IPS-15b (cell line): ENCODE results near the gene SIMC1.

Experiments used
- H3K27me3 ChIP-seq: one replicate; pipeline ENCODE4 v1.6.1; 2013; ENCODE audit warnings: low read length; ENCODE audit not compliant: control insufficient read depth, insufficient read depth
- H3K36me3 ChIP-seq: one replicate; pipeline ENCODE4 v1.6.1; 2013; ENCODE audit warnings: low read length; ENCODE audit not compliant: control insufficient read depth, insufficient read depth
- H3K4me1 ChIP-seq: one replicate; pipeline ENCODE4 v1.6.1; 2013; ENCODE audit warnings: mild to moderate bottlenecking, low read length; ENCODE audit not compliant: control insufficient read depth, insufficient read depth
- H3K4me3 ChIP-seq: one replicate; pipeline ENCODE4 v1.5.1; 2013; ENCODE audit warnings: low read depth, low read length
- H3K9ac ChIP-seq: one replicate; pipeline ENCODE4 v1.6.1; 2013; ENCODE audit warnings: low read depth, mild to moderate bottlenecking, low read length
- H3K9me3 ChIP-seq: one replicate; pipeline ENCODE4 v1.6.1; 2013; ENCODE audit warnings: mild to moderate bottlenecking, low read length; ENCODE audit not compliant: control insufficient read depth, insufficient read depth

The SIMC1 gene

DNA sequence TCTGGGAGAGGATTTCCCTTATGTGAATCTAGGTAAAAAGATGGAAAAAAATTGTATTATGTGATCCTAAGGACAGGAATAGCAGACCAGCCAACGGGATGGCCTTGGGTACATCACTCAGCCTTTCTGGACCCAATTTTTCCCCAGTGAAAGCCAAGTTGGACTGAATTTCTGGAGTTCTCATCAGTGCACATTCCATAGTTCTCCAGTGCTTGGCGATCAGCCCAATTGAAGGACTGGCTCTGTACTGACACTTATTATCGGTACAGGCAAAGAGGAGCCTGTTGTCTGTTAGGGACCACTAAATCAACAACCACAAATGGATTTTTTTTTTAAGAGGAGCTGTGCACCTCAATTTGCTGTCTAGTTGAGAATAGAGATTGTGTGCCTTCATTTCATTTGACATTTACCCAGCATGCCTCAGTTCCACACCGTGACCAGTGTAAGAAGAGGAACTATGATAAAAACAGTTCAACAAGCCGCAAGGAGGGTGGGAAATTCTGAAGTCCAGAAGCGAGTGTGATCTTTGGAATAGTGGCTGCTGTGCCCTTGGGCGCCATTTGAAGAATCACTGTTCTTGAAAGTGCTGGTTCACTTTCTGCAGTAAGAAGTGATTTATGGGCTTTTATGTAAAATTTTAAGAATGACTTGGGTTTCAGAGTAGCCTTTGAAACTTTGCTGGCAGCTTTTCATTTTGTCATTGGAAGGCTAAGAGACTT is 135.0 kb downstream of the SIMC1 start:
- no peaks in the 10 kb centered on the region for H3K9me3 ChIP-seq
- H3K9ac ChIP-seq = no peak overlapping the region
- H3K36me3 ChIP-seq = no peaks in the 10 kb centered on the region
- H3K4me3 ChIP-seq = no peak overlapping the region
- H3K4me1 ChIP-seq = no peaks in the 10 kb centered on the region
- H3K27me3 ChIP-seq = peaks cover under 1% of the 10 kb centered on the region

DNA sequence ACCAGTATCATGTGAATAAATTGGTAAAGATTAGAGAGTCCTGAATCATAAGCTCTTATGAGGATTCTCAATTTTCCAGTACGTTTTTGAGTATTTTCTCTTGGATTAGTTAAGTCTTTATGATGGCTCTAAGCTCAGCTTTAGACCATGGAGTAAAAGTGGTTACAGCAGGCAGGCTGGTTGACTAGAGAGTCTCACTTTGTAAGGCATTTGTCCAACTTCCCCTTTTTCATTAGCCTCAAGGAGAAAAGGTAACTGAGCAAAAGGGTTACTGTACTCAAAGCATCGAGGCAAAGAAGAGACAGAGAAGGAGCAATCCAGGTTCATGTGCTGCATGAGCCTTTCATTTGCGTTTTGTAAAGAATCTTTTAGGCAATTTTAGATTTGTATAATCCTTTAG is 141.7 kb downstream of the SIMC1 start:
- peaks cover 29% of the 10 kb centered on the region for H3K36me3 ChIP-seq
- H3K4me3 ChIP-seq = no peak overlapping the region
- no peaks in the 10 kb centered on the region for H3K27me3 ChIP-seq
- no peaks in the 10 kb centered on the region for H3K4me1 ChIP-seq
- no peak overlapping the region for H3K9ac ChIP-seq
- no peaks in the 10 kb centered on the region for H3K9me3 ChIP-seq

DNA sequence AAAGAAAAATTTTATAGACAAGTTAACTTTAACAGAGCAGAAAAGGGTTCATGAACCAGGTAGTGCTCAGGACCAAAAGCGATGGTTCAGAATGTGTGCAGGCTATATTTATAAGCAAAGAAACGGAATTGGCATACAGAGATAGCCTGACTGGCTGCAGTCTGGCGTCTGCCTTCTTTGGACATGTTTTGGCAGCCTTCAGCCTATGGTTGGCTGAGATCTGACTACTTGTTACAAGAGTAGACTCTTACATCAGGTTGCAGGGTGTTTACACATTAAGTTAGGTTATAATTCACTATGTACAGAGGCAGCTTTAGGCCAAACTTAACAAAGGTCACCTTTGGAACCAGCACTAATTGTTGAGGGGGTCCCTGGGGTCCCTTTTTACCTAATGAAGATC is 143.2 kb downstream of the SIMC1 start:
- H3K4me3 ChIP-seq = no peak overlapping the region
- no peak overlapping the region for H3K9ac ChIP-seq
- peaks cover 41% of the 10 kb centered on the region for H3K36me3 ChIP-seq
- H3K27me3 ChIP-seq = no peaks in the 10 kb centered on the region
- no peaks in the 10 kb centered on the region for H3K9me3 ChIP-seq
- H3K4me1 ChIP-seq = no peaks in the 10 kb centered on the region

DNA sequence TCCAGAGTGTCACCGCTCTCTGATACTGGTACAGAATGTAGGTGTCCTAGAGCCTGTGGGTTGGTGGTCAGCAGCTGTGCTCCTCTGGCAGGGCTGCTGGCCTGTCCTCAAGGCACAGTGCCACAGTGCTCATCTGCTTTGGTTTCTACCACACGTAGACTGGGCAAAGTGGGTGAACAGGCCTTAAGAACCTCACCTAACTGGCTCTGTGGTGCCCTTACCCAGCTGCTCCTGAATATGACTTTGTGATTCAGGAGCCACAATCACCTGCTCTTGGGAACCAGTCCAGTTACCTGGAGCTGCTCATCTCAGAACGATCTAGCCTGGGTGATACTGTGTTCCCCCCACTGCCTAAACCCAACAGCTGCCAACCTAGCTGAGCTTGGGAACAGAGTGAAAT is 143.8 kb downstream of the SIMC1 start:
- Histone ChIP-seq H3K4me3 (no peak overlapping the region), H3K36me3 (peaks cover 43% of the 10 kb centered on the region), H3K9ac (no peak overlapping the region), H3K4me1 (no peaks in the 10 kb centered on the region), H3K27me3 (no peaks in the 10 kb centered on the region), H3K9me3 (no peaks in the 10 kb centered on the region)

DNA sequence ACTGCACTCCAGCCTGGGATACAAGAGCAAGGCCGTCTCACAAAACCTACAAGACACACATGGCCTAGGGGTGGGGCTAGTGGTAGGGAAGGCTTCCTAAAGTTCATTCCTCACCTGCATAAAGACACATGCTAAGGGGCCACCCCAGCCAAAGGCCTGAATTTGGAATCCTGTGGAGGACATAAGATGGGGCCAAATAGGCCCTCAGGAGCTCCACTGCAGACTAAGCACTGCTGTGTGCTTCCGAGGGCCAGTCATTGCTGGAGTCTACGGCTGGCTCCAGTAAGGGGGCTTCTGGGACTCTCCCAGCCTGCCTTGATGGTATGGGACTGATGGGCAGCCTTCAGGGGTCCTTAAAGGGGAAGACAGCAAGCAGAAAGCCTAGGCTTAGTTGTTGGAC is 144.5 kb downstream of the SIMC1 start:
- Histone ChIP-seq H3K9me3 (no peaks in the 10 kb centered on the region), H3K27me3 (no peaks in the 10 kb centered on the region), H3K9ac (no peak overlapping the region), H3K36me3 (peaks cover 43% of the 10 kb centered on the region), H3K4me1 (peaks cover 2% of the 10 kb centered on the region), H3K4me3 (no peak overlapping the region)

DNA sequence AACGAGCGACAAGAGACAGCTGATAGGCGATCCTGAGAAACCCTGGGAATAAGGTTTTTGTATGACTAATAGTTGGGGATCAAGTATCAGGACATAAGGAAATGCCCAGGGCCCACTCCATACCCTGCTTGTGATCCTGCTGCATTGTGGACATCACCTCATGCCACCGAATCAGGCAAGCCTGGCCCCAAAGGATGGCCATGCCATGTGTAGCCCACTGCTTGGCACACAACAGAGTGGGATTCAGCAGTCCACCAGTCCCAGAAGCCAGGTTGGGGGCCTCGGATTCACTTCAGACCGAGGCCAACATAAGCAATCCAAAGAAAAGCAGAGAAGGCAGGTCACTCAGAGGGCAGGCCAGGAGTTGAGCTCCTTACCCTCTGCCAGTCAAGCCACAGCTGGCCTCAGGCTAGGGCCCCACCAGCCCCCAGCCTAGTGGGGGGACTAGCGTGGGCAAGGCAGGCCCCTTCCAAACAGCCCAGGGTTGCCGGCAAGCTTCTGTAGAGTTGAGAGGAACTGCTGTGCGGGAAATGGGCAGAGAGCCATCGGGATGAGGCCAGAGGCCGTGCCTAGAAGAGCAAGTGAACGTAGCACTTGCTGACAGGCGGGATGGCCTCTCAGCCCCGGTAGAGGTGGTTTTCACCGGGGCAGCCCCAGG is 145.2 kb downstream of the SIMC1 start:
- Histone ChIP-seq H3K4me3 (no peak overlapping the region), H3K27me3 (no peaks in the 10 kb centered on the region), H3K4me1 (peaks cover 2% of the 10 kb centered on the region), H3K36me3 (peaks cover 43% of the 10 kb centered on the region), H3K9me3 (no peaks in the 10 kb centered on the region), H3K9ac (no peak overlapping the region)

DNA sequence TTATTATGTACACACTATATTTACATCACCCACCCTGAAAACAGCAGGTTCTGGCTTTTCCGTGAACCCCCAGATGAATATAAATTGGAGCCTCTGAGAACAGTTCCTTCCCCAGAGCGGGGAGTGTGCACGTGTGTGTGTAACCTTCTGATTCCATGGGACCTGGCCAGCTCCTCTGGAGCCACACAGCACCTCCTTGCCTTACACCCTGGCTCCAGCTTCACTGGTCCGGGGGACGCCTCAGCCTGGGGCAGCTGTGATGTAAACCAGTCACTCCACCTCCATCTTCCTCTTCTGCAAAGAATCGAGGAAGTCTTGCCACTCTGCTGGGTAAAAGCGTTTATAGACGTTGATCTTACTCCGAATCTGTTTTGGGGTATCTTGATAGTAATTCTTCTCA is 145.7 kb downstream of the SIMC1 start:
- peaks cover 43% of the 10 kb centered on the region for H3K36me3 ChIP-seq
- peaks cover 2% of the 10 kb centered on the region for H3K4me1 ChIP-seq
- H3K27me3 ChIP-seq = no peaks in the 10 kb centered on the region
- no peaks in the 10 kb centered on the region for H3K9me3 ChIP-seq
- no peak overlapping the region for H3K4me3 ChIP-seq
- H3K9ac ChIP-seq = no peak overlapping the region

DNA sequence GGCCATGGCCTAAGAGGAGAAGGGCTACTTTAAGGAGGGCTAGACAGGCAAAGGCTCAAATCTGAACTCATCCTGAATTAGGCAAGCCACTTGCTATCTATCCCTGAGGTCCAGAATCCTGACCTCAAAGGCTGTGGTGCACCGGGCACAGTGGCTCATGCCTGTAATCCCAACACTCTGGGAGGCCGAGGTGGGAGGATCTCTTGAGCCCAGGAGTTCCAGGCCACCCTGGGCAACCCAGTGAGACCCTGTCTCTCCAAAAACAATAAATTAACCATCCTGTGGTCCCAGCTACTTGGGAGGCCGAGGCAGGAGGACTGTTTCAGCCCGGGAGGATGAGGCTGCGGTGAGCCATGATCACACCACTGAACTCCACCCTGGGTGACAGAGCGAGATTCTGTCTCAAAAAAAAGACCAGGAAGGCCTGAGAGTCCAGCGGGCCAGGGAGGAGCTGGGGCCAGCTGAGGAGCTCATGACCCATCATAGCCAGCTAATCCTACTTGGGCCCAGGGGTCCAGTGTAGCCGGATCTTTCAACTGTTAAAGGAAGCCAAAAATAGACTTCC is 146.2 kb downstream of the SIMC1 start:
- Histone ChIP-seq H3K4me1 (peaks cover 2% of the 10 kb centered on the region), H3K4me3 (no peak overlapping the region), H3K9ac (no peak overlapping the region), H3K9me3 (no peaks in the 10 kb centered on the region), H3K36me3 (peaks cover 43% of the 10 kb centered on the region), H3K27me3 (no peaks in the 10 kb centered on the region)

DNA sequence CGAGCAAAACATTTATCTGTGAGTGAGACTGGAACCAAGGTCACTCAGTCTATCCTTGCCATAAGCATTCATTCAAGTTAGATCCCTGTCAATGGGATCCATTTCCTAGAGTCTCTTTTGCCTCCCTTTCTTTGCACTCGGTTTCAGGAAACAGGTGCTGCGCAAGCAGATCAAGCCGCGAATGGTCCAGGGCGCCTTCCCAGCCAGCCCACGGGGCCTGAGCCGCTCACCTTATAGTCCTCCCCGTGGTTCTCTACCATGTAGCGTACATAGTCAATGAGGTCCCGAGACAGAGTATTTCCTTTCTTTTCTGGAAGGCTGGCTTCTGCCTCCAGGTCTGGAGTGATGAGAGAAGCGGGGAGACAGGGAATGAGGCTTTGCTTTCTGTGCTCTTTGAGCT is 146.8 kb downstream of the SIMC1 start:
- Histone ChIP-seq H3K36me3 (peaks cover 43% of the 10 kb centered on the region), H3K4me3 (no peak overlapping the region), H3K9ac (no peak overlapping the region), H3K27me3 (no peaks in the 10 kb centered on the region), H3K9me3 (no peaks in the 10 kb centered on the region), H3K4me1 (peaks cover 2% of the 10 kb centered on the region)

DNA sequence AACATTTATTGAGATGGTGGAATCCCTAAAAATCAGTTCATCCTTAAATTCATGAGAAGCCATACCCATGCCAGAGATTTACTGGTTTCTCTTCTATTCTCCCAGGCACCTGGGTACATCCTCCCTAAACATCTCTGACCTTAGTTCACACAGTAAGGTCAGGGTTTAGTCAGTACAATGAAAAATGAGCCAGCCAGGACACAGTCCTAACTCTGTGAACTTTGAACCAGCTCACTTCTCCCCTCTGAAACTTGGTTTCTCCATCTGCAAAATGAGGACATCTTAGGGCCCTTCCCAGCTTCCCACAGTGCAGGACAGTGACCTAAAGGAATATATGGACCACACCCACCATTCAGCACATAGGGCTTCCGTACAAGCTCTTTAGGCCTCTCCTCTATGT is 148.3 kb downstream of the SIMC1 start:
- H3K9me3 ChIP-seq = no peaks in the 10 kb centered on the region
- no peak overlapping the region for H3K4me3 ChIP-seq
- peaks cover 40% of the 10 kb centered on the region for H3K36me3 ChIP-seq
- no peaks in the 10 kb centered on the region for H3K27me3 ChIP-seq
- H3K9ac ChIP-seq = no peak overlapping the region
- H3K4me1 ChIP-seq = peaks cover 2% of the 10 kb centered on the region

DNA sequence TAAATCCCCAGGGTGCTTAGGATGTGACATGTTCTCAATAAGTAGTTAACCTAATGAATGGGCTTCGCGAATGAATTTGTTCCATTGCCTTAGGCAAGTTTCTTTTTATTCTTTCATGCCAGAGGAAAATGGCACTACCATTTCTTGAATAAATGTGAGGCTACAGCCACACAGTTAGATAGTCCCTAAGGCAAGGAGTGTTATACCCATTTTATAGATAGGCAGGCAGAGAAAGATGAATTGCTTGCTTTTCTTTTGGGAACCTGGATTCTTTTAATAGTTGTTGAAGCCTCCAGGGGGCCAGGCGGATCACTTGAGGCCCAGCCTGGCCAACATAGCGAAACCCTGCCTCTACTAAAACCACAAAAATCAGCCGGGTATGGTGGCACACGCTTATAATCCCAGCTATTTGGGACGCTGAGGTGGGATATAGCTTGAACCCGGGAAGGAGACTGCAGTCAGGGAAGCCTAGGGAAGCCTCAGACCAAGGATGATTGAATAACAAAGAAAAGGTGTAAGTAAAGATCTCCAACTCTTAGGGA is 149.2 kb downstream of the SIMC1 start:
- no peaks in the 10 kb centered on the region for H3K9me3 ChIP-seq
- H3K4me1 ChIP-seq = peaks cover 2% of the 10 kb centered on the region
- peaks cover 33% of the 10 kb centered on the region for H3K36me3 ChIP-seq
- H3K4me3 ChIP-seq = peak overlapping the region; percentile 95
- peak overlapping the region; percentile 92 for H3K9ac ChIP-seq
- no peaks in the 10 kb centered on the region for H3K27me3 ChIP-seq

DNA sequence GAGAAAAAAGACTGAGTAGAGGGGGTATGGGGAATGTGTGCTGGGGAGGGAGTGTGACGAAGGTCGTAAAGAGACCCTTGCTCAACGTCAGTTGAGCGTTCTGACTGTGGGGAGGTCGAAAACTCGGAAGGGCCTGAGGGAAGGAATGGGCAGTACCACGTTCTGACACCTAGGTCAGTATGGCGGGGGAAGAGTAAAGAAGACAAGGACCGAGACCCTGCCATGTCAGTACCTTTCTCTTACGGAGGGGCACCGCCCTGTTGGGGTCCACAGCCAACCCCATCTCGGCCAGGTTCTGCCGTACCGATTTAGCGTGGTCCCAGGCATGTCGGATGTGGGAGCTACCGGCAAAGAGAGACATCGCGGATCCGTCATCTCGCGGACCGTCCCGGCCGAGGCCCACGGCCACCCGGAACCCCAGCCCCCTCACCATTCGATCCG is 149.8 kb downstream of the SIMC1 start:
- Histone ChIP-seq H3K36me3 (peaks cover 31% of the 10 kb centered on the region), H3K9ac (peak overlapping the region; percentile 92), H3K9me3 (no peaks in the 10 kb centered on the region), H3K4me1 (peaks cover 2% of the 10 kb centered on the region), H3K4me3 (peak overlapping the region; percentile 95), H3K27me3 (no peaks in the 10 kb centered on the region)
